ENCODE measurements around the gene LRRC47. TPM values are rescaled to one million over a fixed set of nuclear protein-coding genes. Genes with fewer than 3 reads are reported as not detected.

LRRC47 gene
- total RNA-seq, 1 donor from 2014 or later = 37.9 TPM

DNA sequence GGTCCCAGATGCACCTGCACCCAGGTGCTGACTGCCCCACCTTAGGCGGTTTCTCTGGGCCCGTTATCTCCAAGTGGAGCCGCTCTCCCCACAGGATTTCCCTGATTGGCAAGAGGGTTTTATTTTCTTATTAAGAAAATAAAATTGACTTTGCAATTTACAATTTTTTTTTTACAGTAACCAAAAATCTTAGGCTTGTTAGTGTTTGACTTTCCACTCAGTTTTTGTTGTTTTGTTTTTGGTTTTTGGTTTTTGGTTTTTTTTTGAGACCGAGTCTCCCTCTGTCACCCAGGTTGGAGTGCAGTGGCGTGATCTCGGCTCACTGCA, 48.8 kb downstream of the LRRC47 start:
- TF ChIP-seq, protein P1, sequence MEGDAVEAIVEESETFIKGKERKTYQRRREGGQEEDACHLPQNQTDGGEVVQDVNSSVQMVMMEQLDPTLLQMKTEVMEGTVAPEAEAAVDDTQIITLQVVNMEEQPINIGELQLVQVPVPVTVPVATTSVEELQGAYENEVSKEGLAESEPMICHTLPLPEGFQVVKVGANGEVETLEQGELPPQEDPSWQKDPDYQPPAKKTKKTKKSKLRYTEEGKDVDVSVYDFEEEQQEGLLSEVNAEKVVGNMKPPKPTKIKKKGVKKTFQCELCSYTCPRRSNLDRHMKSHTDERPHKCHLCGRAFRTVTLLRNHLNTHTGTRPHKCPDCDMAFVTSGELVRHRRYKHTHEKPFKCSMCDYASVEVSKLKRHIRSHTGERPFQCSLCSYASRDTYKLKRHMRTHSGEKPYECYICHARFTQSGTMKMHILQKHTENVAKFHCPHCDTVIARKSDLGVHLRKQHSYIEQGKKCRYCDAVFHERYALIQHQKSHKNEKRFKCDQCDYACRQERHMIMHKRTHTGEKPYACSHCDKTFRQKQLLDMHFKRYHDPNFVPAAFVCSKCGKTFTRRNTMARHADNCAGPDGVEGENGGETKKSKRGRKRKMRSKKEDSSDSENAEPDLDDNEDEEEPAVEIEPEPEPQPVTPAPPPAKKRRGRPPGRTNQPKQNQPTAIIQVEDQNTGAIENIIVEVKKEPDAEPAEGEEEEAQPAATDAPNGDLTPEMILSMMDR (IDR thresholded peaks at IDR 0.05; ENCODE audit: insufficient read depth, low read length, severe bottlenecking) = no peak
- H3K36me3 ChIP-seq (ENCODE audit: control insufficient read depth, insufficient read depth, low read length) = peaks cover 4% of the 10 kb centered on the region
- peaks cover 2% of the 10 kb centered on the region for H3K27me3 ChIP-seq (ENCODE audit: control insufficient read depth, insufficient read depth, low read length)
- no peak for FAIRE-seq
- peak overlapping the region; percentile 55 for H3K4me3 ChIP-seq (ENCODE audit: low read depth, low read length)
- no peak for DNase-seq (ENCODE audit: low read depth)

DNA sequence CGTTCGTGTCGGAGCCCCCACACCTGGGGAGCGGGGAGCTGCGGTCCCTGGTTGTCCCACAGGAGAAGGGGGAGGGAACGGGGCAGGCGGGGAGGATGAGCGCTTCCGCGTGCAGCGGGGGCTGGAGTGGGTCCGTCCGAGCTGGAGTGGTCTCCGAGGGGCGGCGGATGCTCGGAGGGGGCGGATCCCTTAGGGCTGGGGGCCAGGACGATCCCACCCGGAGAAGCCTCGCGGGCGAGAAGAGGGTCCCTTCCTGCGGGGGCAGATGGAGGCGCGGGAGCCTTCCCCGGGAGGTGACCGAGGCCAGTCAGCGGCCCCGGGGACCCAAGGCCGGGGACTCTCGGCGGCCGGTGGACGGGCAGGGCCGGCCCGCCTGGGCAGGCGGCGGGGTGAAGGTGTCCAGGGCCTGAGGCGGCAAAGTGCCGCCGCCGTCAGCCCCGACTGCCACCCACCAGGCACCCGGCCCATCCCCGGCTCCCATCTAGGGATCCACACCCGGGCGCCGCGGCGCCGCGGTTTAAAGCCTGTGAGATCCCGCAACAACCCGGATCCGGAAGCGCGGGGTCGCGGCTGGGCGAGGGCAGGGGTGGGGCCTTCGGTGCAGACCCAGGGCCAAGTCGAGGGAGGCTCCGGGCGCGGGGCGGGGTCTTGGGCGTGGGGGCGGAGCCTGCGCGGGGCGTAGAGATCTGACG, 49.3 kb downstream of the LRRC47 start:
- peak; percentile 58 for DNase-seq (ENCODE audit: low read depth)
- TF ChIP-seq, protein P1 (IDR thresholded peaks at IDR 0.05; ENCODE audit: insufficient read depth, low read length, severe bottlenecking) = no peak
- no peak for FAIRE-seq
- Histone ChIP-seq H3K27me3 (ENCODE audit: control insufficient read depth, insufficient read depth, low read length) (peaks cover 2% of the 10 kb centered on the region), H3K4me3 (ENCODE audit: low read depth, low read length) (peak overlapping the region; percentile 55), H3K36me3 (ENCODE audit: control insufficient read depth, insufficient read depth, low read length) (peaks cover 4% of the 10 kb centered on the region)

DNA sequence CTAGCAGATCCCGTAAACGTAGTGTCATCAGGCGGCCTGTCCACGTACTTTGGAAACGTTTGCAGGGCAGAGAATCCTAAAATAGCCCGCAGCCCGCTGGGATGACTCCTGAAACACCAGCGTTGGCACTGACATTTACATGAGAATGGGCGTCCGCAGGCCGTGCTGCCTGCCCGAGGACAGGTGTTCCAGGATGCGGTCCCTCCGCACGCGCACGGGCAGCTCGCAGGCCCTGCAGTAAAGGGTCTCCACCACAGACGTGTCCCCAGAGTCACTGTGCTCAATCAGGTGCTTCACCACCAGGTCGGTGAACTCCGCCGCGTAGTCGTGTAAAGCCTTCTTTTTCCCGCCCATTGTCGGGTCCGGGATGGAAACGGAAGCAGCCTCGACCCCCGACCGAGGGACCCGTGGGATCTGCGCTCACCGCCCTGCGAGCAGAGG, 49.9 kb downstream of the LRRC47 start:
- no peak for FAIRE-seq
- peaks cover 5% of the 10 kb centered on the region for H3K36me3 ChIP-seq (ENCODE audit: control insufficient read depth, insufficient read depth, low read length)
- TF ChIP-seq, protein P1 (IDR thresholded peaks at IDR 0.05; ENCODE audit: insufficient read depth, low read length, severe bottlenecking) = no peak
- DNase-seq (ENCODE audit: low read depth) = no peak
- H3K4me3 ChIP-seq (ENCODE audit: low read depth, low read length) = peak overlapping the region; percentile 55
- H3K27me3 ChIP-seq (ENCODE audit: control insufficient read depth, insufficient read depth, low read length) = peaks cover 2% of the 10 kb centered on the region

DNA sequence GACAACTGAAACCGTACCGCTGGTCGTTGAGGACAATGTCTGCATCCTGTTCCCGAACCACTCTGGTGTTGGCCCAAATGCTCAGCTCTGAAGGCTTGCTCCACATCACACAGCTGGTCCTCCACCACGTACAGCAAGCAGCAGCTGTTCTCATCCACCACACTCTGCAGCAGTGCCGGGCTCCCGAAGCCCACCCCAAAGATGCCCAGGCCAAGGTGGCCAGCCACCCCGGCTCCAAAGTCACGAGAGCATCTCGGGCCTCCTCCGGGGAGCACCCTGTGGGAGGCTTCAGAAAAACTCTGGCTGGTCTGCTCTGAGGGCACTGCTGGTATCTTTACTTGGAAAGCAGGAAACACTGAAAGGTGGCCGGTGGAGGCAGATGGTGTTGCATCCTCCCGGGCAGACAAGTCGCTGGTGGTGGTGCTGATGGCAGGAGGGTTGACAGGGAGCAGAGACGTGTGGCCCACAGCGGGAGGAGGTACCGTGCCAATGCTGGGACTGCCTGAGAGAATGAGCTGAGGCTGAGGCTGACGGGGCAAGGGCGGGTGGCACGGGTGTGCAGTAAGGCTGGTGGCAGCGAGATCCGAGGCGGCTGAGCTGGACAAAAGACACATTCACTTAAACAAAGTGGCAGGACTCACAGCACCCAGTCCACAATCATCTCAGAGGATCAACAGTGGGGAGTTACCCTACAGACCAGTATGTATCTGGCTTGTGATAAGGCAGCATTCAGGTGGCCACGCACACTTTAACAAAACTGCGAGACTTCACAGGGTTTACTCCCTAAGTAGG, 50.5 kb downstream of the LRRC47 start:
- DNase-seq (ENCODE audit: low read depth) (no peak), FAIRE-seq (no peak)
- peaks cover 5% of the 10 kb centered on the region for H3K36me3 ChIP-seq (ENCODE audit: control insufficient read depth, insufficient read depth, low read length)
- H3K4me3 ChIP-seq (ENCODE audit: low read depth, low read length) = no peak overlapping the region
- peaks cover 2% of the 10 kb centered on the region for H3K27me3 ChIP-seq (ENCODE audit: control insufficient read depth, insufficient read depth, low read length)
- TF ChIP-seq, protein P1 (IDR thresholded peaks at IDR 0.05; ENCODE audit: insufficient read depth, low read length, severe bottlenecking) = no peak

DNA sequence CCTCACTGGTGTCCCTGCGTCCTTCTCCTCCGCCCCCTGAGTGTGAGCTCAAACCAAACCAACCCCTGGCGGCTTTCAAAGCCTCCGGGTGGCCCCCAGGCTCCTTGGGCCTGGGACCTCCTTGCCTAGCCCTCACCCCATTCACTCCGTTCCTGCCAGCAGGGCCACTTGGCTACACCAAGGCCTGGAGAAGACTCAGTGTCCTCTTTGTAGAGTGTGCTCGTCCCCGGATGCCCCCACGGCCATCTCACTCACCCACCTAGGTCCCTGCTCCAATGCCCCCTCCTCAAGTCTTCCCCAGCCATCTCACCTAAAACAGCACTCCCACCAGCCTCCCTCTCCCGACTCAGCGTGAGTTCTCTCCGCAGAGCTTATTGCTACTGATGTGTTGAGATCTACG, 51.2 kb downstream of the LRRC47 start:
- Histone ChIP-seq H3K27me3 (ENCODE audit: control insufficient read depth, insufficient read depth, low read length) (peaks cover 2% of the 10 kb centered on the region), H3K36me3 (ENCODE audit: control insufficient read depth, insufficient read depth, low read length) (peaks cover 7% of the 10 kb centered on the region), H3K4me3 (ENCODE audit: low read depth, low read length) (no peak overlapping the region)
- TF ChIP-seq, protein P1 (IDR thresholded peaks at IDR 0.05; ENCODE audit: insufficient read depth, low read length, severe bottlenecking) = no peak
- FAIRE-seq (no peak), DNase-seq (ENCODE audit: low read depth) (no peak)
